SH-SY5Y (cell line): Measurements from ENCODE around the gene NEK7.

Experiments used
- GATA2 ChIP-seq: IDR thresholded peaks from 2 replicates; pipeline ENCODE4 v1.6.1; 2011; ENCODE audit warnings: mild to moderate bottlenecking, low read depth, low read length
- GATA3 ChIP-seq: IDR thresholded peaks from 2 replicates; pipeline ENCODE4 v1.6.1; 2011; ENCODE audit warnings: low read depth, mild to moderate bottlenecking, low read length, moderate library complexity

- TF ChIP-seq GATA2 (no peak), GATA3 (no peak)
Observed at GRCh38 chr1:198212126-198212525, 55.3 kb downstream of the NEK7 start.
